Neural progenitor cell (in vitro differentiated cells): ENCODE results near the gene ADAM11.
A peak's percentile ranks its signal among the peaks of the same experiment; 100 is the strongest.

ENCODE experiments used
- CTCF ChIP-seq: fragments of 200-600 bp; sonication (generic); IDR thresholded peaks from 2 replicates; pipeline ENCODE4 v1.5.1; 2017; ENCODE audit warnings: antibody characterized with exemption, mild to moderate bottlenecking
- EZH2 ChIP-seq: fragments of 200-600 bp; sonication (generic); IDR thresholded peaks from 2 replicates; pipeline ENCODE4 v1.6.1; 2017; ENCODE audit warnings: antibody characterized with exemption, mild to moderate bottlenecking, moderate library complexity

- TF ChIP-seq CTCF = peak; percentile 52
- TF ChIP-seq EZH2 = no peak
These were observed 25.0 kb upstream of the ADAM11 start for GRCh38 chr17:44733753-44734152.
